HuH-7 (cell line): ENCODE measurements around the gene BANF1.

Experiments
- DNase-seq: peaks from one replicate; pipeline ENCODE4 v3.0.0; 2011; ENCODE audit warnings: low spot score

The BANF1 gene, protein sequence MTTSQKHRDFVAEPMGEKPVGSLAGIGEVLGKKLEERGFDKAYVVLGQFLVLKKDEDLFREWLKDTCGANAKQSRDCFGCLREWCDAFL

DNA sequence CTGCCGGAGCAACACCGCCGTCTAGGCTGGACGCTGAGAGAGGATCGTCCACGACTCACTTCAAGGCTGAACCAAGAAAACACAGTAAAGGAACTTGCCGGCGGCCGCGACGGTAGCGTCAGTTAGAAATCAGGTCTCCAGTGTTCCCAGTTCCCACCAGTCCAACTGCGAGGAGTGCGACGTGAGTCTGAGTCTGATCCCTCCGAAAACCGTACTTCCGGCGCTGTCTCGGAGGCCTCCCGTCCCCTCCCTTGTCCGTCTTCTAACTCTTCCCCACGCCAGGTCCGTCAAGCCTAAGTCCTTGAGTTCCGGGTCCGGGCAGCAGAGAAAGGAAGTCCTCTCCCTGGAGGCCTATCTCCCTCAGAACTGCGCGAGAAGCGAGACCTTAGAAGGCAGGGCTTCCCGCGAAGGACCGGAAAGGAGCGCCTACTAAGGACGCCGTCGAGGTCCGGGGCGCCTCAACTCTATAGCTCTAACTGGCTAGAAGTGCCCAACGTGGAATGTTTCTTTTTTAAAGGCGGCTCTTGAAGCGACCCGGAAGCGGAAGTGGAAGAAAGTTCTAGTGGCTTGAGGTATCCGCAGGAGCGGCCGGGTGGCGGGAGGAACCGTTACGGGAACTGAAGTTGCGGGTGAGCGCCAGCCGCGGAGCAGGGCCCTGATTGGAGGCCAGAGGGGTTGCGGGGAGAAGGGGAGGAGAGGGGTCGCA, at the start of gene BANF1, which contains the start of gene EIF1AD:
Gene BANF1, plus strand, starts transcription at position 562 of the 706 bp plus-strand sequence. CDS start 748 bp downstream, outside the sequence.
Gene EIF1AD, minus strand, starts transcription at position 216 of the 706 bp plus-strand sequence. CDS start 1,768 bp downstream, outside the sequence.
- peak; percentile 77 for DNase-seq

DNA sequence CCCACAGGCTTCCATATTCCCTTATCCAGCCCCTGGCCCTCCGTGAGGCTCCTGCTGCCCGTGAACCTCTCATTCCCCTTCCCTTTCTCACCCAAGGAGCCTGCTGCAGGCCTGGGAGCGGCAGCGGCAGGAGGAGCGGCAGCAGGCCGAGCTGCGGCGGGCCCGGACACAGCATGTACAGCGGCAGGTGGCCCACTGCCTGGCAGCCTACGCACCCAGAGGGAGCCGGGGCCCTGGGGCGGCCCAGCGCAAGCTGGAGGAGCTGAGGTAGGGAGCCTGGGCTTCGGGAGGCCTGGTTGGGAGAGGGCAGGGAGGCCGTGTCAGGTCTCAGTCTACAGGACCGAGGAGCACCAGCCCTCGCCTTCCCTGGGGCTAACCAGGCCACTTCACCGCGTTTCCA, 48.8 kb upstream of the BANF1 start:
- no peak for DNase-seq

DNA sequence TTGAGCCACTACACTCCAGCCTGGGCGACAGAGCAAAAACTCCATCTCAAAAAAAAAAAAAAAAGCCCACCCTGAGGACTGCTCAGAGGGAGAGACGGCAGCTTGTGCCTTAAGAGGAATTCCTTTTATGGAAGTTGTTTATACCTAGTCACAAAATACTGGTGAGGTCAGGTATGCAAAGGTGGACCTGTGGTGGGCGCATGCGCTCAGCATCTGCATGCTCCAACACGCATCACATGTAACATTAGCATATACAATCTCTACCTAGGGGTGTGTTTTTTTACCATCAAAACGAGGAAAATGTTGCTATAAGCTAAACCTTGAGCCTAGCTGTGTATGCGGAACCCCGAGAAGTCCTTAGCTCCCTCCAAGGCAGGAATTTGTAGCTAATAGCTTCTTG, 47.5 kb upstream of the BANF1 start:
- DNase-seq = no peak

DNA sequence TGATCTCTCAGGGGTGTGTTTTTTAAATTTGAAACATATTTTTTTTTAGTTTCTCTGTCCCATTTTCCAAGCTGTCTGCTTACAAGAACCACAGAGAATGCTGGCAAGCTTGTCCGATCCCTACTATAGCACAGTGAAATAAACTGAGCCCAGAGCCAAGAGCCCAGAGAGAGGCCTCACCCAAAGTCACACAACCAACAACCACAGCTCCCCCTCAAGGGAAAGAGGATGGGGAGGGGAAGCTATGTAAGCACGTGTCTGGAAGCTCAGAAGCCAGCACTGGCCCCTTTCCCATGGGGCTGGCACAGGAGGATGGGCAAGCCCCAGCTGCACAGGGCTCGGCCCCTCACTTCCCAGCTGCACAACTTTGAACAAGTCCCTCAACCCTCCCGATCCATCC, 44.0 kb upstream of the BANF1 start:
- DNase-seq = no peak

- no peak for DNase-seq
Measured at GRCh38 chr11:65958774-65959420, 43.4 kb upstream of the BANF1 start.

- DNase-seq = no peak
Measured at GRCh38 chr11:65960824-65961266, 41.5 kb upstream of the BANF1 start.

GRCh38 chr11:65961267-65962140, 40.8 kb upstream of the BANF1 start, which contains the start of gene SART1:
Gene SART1, plus strand, starts transcription at chr11:65961734. Its CDS starts 47 bp downstream, at chr11:65961781.
- DNase-seq = peak; percentile 99

DNA sequence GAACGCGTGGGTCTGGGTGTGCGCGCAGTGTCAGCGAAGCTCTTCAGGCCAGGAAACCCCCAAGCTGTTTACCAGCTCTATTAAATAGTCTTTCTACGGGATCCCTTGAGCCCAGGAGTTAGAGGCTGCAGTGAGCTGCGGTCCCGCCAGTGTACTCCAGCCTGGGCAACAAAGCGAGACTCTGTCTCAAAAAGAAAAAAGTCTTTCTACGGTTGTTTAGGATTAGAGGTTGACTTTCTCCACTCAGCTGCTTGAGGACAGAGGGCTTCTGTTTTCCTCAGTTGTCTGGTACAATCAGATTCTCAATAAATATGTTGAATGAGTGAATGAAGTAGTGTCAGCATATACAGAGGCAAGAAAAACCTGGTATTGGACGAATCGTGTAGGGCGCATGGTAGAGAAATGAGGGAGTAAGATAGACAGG, 40.1 kb upstream of the BANF1 start:
- no peak for DNase-seq

DNA sequence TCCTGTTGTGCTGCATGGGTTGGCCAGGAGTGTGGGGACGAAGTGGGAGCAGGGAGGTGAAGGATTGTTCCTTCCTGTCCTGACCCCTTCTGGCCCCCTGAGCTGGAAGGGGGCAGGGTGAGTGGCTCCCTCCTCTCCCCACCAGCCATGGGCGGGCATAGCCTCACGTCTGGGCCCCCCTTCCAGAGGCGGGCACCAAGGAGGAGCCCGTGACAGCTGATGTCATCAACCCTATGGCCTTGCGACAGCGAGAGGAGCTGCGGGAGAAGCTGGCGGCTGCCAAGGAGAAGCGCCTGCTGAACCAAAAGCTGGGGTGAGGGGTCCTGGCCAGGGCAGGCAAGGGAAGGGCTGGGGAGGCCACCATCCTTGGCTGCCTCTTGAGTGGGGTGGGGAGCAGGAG, 37.4 kb upstream of the BANF1 start:
- no peak for DNase-seq

- DNase-seq = no peak
Measured at GRCh38 chr11:65965986-65966762, 36.1 kb upstream of the BANF1 start.

DNA sequence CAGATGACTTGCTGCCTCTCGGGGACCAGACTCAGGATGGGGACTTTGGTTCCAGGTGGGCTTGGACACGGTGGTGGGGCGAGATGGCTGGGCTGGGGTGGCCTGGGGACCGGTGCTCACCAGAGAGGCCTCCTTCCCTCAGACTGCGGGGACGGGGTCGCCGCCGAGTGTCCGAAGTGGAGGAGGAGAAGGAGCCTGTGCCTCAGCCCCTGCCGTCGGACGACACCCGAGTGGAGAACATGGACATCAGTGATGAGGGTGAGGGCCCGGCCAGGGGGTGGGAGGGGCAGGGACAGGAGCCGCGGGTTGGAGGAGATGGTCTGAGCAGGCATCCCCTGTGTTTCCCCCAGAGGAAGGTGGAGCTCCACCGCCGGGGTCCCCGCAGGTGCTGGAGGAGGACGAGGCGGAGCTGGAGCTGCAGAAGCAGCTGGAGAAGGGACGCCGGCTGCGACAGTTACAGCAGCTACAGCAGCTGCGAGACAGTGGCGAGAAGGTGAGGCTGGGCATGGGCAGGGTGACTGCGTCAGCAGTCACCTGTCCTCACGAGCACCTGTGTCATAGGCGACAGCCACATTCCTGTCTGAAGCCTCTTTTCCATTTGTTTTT, 34.9 kb upstream of the BANF1 start:
- DNase-seq = no peak

DNA sequence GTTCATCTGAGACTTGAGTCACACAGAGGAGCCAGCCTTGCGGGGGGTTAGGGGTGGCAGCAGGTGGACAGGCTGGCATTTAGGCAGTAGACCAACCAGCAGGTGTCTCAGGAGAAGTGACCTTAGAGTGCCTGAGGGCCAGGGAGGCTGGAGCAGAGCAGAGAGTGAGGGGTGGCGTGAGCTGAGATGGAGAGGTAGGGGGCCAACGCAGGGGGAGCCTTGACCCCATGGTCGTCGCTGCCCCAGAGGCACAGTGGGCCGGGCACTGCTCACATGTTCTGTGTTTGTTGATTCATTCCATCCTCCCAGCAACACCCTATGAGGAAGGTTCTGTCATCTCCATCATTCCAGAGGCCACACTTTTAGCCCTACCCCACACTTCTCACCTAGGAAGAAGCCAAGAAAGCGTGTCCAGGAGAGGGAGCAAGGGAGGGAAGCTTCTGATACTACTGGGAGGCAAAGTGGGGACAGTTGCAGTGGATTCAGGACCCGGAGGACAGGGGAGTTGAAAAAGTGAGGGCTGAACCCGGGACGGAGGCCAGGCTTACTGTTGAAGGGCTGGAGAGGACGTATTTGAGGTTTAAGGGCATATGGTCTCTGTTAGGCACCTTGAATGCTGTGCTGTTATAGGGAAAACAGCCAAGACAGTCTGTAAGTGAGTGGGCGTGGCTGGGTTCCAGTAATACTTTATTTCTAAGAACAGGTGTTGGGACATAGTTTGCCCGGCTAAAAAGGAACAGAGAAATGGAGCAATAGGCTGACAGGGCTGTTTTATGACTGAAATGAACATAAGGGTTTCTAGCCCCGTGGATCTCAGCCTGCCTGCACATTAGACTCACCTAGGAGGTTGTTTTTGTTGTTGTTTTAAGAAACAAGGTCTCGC, 33.5 kb upstream of the BANF1 start:
- DNase-seq = no peak

GRCh38 chr11:65972116-65972515, 30.2 kb upstream of the BANF1 start:
- DNase-seq = no peak

GRCh38 chr11:65973439-65974110, 28.7 kb upstream of the BANF1 start:
- DNase-seq = no peak

GRCh38 chr11:65975771-65976170, 26.5 kb upstream of the BANF1 start:
- DNase-seq = no peak

GRCh38 chr11:65976216-65977176, 25.8 kb upstream of the BANF1 start:
- DNase-seq = no peak

DNA sequence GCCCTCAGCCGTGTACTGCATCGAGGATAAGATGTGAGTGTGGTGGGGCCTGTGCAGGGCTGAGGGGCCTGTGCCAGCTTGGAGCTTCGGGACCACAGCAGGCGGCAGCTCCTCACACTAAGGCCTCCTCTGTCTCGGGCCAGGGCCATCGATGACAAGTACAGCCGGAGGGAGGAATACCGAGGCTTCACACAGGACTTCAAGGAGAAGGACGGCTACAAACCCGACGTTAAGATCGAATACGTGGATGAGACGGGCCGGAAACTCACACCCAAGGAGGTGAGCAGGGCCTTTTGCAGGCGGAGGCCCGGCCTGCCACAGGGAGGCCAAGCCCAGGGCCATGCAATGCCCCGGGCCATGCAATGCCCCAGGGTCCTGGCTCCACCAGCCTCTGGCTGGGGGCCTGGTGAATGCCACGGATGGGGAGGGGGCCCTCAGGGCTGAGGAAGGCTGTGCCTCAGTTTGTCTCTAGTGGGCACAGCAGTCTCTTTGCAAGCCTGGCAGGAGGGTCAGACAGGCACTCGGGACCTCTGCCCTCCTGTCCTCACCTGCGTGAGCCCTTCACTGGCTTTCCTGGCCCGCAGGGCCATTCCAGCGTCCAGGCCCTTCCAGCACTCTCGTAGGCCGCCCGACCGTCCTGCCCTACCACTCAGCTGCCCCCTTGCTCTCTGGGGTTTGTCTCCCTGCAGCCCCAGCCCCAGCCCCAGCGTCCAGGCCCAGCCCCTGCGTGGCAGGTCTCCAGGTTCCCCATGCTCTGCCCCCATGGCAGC, 24.5 kb upstream of the BANF1 start:
- no peak for DNase-seq
